Activated effector memory CD4-positive, alpha-beta T cell treated with anti-CD3 and anti-CD28 coated beads, Interleukin-2, amount 50 U/mL, for 16 hours (primary cell): Measurements from ENCODE around the gene AOX1.
"Not testable (repeated sequence)": the region's sequence is repeated elsewhere in the genome, so short reads cannot be mapped to it uniquely, and the experiment has no call there.

Experiments
- DNase-seq: peaks from one replicate; pipeline ENCODE4 v3.0.0-alpha.2; 2020

AOX1 gene

GRCh38 chr2:200603972-200604371 lies 18.2 kb downstream of the AOX1 start:
- DNase-seq = no peak

GRCh38 chr2:200604571-200605255 lies 18.9 kb downstream of the AOX1 start:
- no peak for DNase-seq

GRCh38 chr2:200608341-200609027 lies 22.7 kb downstream of the AOX1 start:
- no peak for DNase-seq

- DNase-seq = no peak
Measured at GRCh38 chr2:200609028-200609614, 23.3 kb downstream of the AOX1 start.

- not testable (repeated sequence) for DNase-seq
Measured at GRCh38 chr2:200610217-200610616, 24.4 kb downstream of the AOX1 start.

- no peak for DNase-seq
Measured at GRCh38 chr2:200613692-200614091, 27.9 kb downstream of the AOX1 start.

GRCh38 chr2:200614249-200614648 lies 28.4 kb downstream of the AOX1 start:
- no peak for DNase-seq

GRCh38 chr2:200615247-200615646 lies 29.4 kb downstream of the AOX1 start:
- DNase-seq = no peak

- DNase-seq = no peak
Measured at GRCh38 chr2:200616193-200616592, 30.4 kb downstream of the AOX1 start.

- DNase-seq = no peak
Measured at GRCh38 chr2:200616656-200617055, 30.8 kb downstream of the AOX1 start.

GRCh38 chr2:200617156-200618053 lies 31.6 kb downstream of the AOX1 start:
- DNase-seq = no peak

- DNase-seq = no peak
Measured at GRCh38 chr2:200618054-200618419, 32.2 kb downstream of the AOX1 start.

- DNase-seq = no peak
Measured at GRCh38 chr2:200618590-200619021, 32.8 kb downstream of the AOX1 start.

GRCh38 chr2:200619279-200619678 lies 33.5 kb downstream of the AOX1 start:
- DNase-seq = no peak

- DNase-seq = no peak
Measured at GRCh38 chr2:200620606-200621390, 35.0 kb downstream of the AOX1 start.

- DNase-seq = no peak
Measured at GRCh38 chr2:200622106-200622505, 36.3 kb downstream of the AOX1 start.

GRCh38 chr2:200624026-200624425 lies 38.2 kb downstream of the AOX1 start:
- no peak for DNase-seq

GRCh38 chr2:200624658-200625057 lies 38.8 kb downstream of the AOX1 start:
- DNase-seq = no peak

- no peak for DNase-seq
Measured at GRCh38 chr2:200625282-200625681, 39.5 kb downstream of the AOX1 start.

- DNase-seq = no peak
Measured at GRCh38 chr2:200625958-200626363, 40.1 kb downstream of the AOX1 start.

- no peak for DNase-seq
Measured at GRCh38 chr2:200627110-200627770, 41.4 kb downstream of the AOX1 start.

- not testable (repeated sequence) for DNase-seq
Measured at GRCh38 chr2:200628461-200628860, 42.6 kb downstream of the AOX1 start.
